Lower leg skin (tissue), 4 donors: ENCODE results near the gene MTRFR. TPM values are rescaled to one million over a fixed set of nuclear protein-coding genes. Genes with fewer than 3 reads are reported as not detected.

Source experiments
- DNase-seq, 2 donors: peaks; one replicate each; pipeline ENCODE4 v3.0.0-alpha.2; 2019; ENCODE audit warnings: low spot score in 2 of 2
- H3K4me3 ChIP-seq: fragments of 200-600 bp; sonication (generic); 2 replicates; pipeline ENCODE4 v1.5.1; 2017; ENCODE audit warnings: mild to moderate bottlenecking, low read depth; ENCODE audit not compliant: poor library complexity, severe bottlenecking
- POLR2A ChIP-seq, 2 donors: fragments of 450-650 bp; IDR thresholded peaks; one replicate each; pipeline ENCODE4 v1.6.1; 2016 to 2017; ENCODE audit warnings: antibody characterized with exemption in 2 of 2, mild to moderate bottlenecking in 1 of 2, moderate library complexity in 1 of 2
- WGBS, 2 donors: methylation state at CpG; one replicate each; pipeline ENCODE4 v1.1.5; 2018; 5-methylcytosine and 5-hydroxymethylcytosine counted together
- intact Hi-C: fragments of 100-400 bp; cut with DNase I; formaldehyde crosslinking; loops from one replicate; pipeline ENCODE4 v1.15.0; 2023; ENCODE audit warnings: low total_unique reads
- total RNA-seq, 4 donors: library from RNA; depleted of rRNA; stranded (reverse); fragments of >200 nt; gene quantifications; one replicate each; pipeline ENCODE4 v1.1.0, GENCODE V29; 2016
- TF ChIP-seq, protein P1 (sequence below), 3 donors: fragments of 450-650 bp; IDR thresholded peaks; one replicate each; pipeline ENCODE4 v1.5.1; 2016; ENCODE audit warnings: antibody characterized with exemption in 3 of 3, mild to moderate bottlenecking in 3 of 3, moderate library complexity in 2 of 3

The MTRFR gene
- total RNA-seq, 4 donors from 2014 or later = 9.8 to 27.0 (median 11.8) TPM

DNA sequence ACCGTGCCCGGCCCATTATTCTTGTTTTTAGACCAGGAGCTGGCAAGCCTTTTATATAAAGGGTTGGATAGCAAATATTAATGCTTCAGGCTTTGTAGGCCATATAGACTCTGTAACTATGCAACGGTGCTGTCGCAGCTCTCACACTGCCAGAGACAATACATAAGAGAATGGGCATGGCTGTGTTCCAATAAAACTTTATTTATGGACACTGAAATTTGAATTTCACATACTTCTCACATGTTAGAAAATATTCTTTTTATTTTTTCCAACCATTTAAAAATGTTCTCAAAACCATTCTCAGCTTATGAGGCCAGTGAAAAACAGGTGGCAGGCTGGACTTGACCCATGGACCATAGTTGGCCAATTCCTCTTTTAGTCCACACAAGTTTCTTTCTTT, 51.4 kb downstream of the MTRFR start:
- H3K4me3 ChIP-seq = no peak overlapping the region
- WGBS, 2 donors = 93 to 94% methylated on average over 4 of the region's 4 CpGs
- TF ChIP-seq, protein P1, sequence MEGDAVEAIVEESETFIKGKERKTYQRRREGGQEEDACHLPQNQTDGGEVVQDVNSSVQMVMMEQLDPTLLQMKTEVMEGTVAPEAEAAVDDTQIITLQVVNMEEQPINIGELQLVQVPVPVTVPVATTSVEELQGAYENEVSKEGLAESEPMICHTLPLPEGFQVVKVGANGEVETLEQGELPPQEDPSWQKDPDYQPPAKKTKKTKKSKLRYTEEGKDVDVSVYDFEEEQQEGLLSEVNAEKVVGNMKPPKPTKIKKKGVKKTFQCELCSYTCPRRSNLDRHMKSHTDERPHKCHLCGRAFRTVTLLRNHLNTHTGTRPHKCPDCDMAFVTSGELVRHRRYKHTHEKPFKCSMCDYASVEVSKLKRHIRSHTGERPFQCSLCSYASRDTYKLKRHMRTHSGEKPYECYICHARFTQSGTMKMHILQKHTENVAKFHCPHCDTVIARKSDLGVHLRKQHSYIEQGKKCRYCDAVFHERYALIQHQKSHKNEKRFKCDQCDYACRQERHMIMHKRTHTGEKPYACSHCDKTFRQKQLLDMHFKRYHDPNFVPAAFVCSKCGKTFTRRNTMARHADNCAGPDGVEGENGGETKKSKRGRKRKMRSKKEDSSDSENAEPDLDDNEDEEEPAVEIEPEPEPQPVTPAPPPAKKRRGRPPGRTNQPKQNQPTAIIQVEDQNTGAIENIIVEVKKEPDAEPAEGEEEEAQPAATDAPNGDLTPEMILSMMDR (IDR thresholded peaks at IDR 0.05) = no peak
- TF ChIP-seq POLR2A (IDR thresholded peaks at IDR 0.05) = no peak
- intact Hi-C loops = no loop called here
- DNase-seq = no peak

DNA sequence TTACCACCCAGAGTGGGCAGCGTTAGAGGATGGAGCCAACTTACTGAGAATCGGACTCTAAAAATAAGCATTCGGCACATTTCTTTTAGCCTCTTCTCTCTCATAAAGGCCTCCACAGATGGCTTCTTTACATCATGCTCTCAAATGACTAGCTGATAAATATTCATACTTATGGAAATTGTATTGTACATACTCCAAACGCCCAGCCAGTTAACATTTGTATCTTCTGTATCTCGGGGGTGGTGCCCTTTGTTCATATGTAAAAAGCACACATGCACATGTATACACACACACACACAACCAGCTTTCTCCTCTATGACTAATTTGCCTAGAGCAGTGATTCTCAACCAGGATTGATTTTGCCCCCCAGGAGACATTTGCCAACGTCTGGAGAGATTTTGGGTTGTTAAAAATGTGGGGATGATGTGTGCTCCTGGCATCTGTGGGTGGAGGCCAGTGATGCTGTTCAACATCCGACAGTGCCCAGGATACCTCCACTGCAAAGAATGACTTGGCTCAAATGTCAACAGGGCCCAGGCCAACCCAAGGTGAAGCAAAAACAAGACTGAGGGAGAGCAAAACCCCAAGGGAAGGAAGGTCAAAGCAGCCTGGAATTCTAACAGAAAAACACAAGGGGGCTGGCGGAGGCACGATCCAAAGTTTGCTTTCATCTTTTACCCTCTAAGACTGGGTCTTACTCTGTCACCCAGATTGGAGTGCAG, 53.6 kb downstream of the MTRFR start:
- TF ChIP-seq POLR2A (IDR thresholded peaks at IDR 0.05) = no peak
- TF ChIP-seq, protein P1 (IDR thresholded peaks at IDR 0.05) = no peak

DNA sequence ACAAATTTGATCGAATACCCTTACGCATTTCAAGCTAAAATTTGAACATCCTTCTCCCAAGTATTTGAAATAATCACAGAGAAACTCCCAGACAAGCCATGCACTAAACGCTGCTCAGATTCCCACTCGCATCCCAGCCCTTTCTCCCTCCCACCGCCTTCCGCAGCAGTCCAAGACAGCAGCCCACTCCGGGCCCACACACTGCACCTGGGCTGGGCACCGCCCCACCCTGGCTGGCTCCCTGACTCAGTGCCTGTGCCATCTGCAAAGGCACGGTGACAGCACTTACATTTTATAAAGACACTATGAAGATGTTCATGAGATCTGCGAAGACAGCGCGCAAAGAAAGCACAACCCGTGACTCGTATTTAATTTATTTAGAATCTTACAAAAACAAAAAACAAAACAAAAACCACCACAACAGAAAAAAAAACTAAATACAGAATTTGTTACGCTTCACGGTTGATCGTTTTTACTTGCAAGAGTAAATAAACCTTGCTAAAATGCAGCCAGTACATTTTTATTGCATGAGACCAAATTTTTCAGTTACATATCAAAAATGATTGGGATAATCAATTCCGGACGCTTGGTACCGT, 55.6 kb downstream of the MTRFR start:
- 92 to 93% methylated on average over 20 of the region's 20 CpGs for WGBS, 2 donors
- TF ChIP-seq POLR2A (IDR thresholded peaks at IDR 0.05) = no peak
- TF ChIP-seq, protein P1 (IDR thresholded peaks at IDR 0.05) = no peak
- DNase-seq = no peak
- intact Hi-C loops = no loop called here
- H3K4me3 ChIP-seq = no peak overlapping the region

More for the DNA sequence above, 53.6 kb downstream of the MTRFR start:
- no peak overlapping the region for H3K4me3 ChIP-seq
- intact Hi-C loops = no loop called here
- WGBS, 2 donors = 66% methylated on average over 9 of the region's 9 CpGs
- DNase-seq = no peak

DNA sequence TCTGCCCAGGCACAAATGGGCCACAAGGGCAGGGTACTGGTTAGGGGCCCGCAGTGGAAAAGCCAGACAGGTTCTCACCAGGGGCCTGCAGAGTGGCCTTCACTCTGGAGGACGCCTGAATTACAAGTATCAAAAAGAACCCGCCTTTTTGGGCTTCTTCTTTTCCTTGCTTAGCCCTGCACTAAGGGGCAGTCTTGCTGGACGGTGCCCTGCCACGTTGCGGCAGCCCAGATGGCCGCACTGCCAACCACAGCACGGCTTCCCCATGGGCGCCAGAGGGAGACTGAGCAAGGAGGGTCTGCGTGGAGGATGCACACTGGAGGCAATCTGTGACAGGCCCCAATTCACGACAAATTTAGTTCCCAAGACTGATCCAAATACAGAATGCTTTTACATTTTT, 56.7 kb downstream of the MTRFR start:
- TF ChIP-seq POLR2A (IDR thresholded peaks at IDR 0.05) = no peak
- TF ChIP-seq, protein P1 (IDR thresholded peaks at IDR 0.05) = no peak
- no peak overlapping the region for H3K4me3 ChIP-seq
- DNase-seq = no peak
- intact Hi-C loops = no loop called here
- 90 to 92% methylated on average over 11 of the region's 11 CpGs for WGBS, 2 donors

DNA sequence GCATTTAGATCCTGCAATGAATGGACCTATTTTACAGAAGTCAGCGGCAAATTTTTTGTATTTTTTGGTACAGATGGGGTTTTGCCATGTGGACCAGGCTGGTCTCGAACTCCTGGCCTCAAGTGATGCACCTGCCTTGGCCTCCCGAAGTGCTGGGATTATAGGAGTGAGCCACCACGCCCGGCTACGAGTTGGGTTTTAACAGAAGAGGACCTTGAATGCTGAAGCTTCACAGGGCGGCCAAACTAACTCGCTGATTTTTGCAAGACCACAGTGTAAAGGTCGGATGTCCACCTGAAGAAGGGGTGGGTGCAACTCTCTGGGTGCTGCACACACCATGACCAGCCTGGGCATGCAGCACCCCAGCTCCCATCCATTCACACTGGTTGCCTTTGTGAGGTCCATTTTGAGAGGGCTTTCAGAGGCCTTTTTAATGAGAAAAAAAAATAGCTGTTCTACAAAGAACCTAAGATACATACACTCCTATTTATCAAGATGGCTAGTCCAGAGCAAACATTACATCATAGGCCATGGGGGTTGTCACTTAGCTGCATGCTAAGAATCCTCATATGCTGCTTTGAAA, 60.0 kb downstream of the MTRFR start:
- WGBS, 2 donors = 93 to 94% methylated on average over 9 of the region's 9 CpGs
- intact Hi-C loops = no loop called here
- no peak overlapping the region for H3K4me3 ChIP-seq
- DNase-seq = peak in 1 of 2 donors; percentile 40
- TF ChIP-seq POLR2A (IDR thresholded peaks at IDR 0.05) = no peak
- TF ChIP-seq, protein P1 (IDR thresholded peaks at IDR 0.05) = no peak
